ENCODE measurements around the gene PKD1. TPM values are rescaled to one million over a fixed set of nuclear protein-coding genes. Genes with fewer than 3 reads are reported as not detected.

The PKD1 gene
- polyA plus RNA-seq, 1 donor from 2014 or later: 176 TPM

DNA sequence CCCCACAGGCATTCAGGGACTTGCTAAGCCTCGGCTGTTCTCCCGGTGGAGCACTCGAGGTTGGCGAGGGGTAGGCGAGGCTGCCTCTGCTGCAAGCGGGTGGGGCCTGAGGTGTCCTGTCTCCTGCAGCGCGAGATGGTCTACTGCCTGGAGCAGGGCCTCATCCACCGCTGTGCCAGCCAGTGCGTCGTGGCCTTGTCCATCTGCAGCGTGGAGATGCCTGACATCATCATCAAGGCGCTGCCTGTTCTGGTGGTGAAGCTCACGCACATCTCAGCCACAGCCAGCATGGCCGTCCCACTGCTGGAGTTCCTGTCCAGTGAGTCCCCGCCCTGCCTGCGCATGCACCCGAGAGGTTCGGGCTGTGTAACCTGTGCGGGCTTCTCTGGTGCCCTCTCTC, 61.6 kb downstream of the PKD1 start:
- no peaks in the 10 kb centered on the region for H4K20me1 ChIP-seq (ENCODE audit: insufficient read depth)
- TF ChIP-seq EP300 (conservative IDR thresholded peaks at IDR 0.05; ENCODE audit: poor library complexity, severe bottlenecking) (no peak), POLR2AphosphoS5 (IDR thresholded peaks at IDR 0.05) (no peak), EZH2 (IDR thresholded peaks at IDR 0.05; ENCODE audit: borderline replicate concordance, insufficient read depth, low read length, poor library complexity, severe bottlenecking) (no peak), SMC3 (conservative IDR thresholded peaks at IDR 0.05; ENCODE audit: poor library complexity) (no peak)
- TF ChIP-seq, protein P1, sequence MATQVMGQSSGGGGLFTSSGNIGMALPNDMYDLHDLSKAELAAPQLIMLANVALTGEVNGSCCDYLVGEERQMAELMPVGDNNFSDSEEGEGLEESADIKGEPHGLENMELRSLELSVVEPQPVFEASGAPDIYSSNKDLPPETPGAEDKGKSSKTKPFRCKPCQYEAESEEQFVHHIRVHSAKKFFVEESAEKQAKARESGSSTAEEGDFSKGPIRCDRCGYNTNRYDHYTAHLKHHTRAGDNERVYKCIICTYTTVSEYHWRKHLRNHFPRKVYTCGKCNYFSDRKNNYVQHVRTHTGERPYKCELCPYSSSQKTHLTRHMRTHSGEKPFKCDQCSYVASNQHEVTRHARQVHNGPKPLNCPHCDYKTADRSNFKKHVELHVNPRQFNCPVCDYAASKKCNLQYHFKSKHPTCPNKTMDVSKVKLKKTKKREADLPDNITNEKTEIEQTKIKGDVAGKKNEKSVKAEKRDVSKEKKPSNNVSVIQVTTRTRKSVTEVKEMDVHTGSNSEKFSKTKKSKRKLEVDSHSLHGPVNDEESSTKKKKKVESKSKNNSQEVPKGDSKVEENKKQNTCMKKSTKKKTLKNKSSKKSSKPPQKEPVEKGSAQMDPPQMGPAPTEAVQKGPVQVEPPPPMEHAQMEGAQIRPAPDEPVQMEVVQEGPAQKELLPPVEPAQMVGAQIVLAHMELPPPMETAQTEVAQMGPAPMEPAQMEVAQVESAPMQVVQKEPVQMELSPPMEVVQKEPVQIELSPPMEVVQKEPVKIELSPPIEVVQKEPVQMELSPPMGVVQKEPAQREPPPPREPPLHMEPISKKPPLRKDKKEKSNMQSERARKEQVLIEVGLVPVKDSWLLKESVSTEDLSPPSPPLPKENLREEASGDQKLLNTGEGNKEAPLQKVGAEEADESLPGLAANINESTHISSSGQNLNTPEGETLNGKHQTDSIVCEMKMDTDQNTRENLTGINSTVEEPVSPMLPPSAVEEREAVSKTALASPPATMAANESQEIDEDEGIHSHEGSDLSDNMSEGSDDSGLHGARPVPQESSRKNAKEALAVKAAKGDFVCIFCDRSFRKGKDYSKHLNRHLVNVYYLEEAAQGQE (IDR thresholded peaks at IDR 0.05; ENCODE audit: borderline replicate concordance): no peak

DNA sequence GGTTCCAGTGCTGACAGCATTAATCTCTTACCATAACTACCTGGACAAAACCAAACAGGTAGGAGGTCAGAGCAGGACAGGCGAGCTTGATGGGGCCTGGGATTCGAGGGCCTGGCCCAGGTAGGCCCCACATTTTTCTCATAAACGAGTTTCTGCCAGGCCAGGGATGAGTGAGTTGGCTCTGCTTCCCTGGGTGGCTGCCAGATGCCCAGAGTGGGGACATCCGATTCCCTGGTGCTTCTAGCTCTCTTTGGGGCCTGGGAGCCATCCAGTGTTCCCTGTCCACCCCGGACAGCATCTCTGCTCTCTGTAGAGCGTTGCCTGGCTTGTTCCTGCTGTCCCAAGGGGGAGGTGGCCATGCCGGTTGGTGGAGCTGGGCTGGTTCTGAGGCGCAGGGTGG, 62.8 kb downstream of the PKD1 start:
- Histone ChIP-seq H4K20me1 (ENCODE audit: insufficient read depth) (no peaks in the 10 kb centered on the region), H3K36me3 (ENCODE audit: insufficient read depth, low read length) (no peaks in the 10 kb centered on the region), H3K4me3 (ENCODE audit: low read length) (no peak overlapping the region), H3K9me3 (ENCODE audit: low read length) (no peaks in the 10 kb centered on the region), H3K27ac (ENCODE audit: low read length) (no peak overlapping the region), H3K27me3 (ENCODE audit: insufficient read depth, low read depth, low read length) (no peaks in the 10 kb centered on the region), H3K4me2 (ENCODE audit: low read length) (no peak overlapping the region), H2AFZ (ENCODE audit: low read depth, low read length) (no peak overlapping the region), H3K9me2 (ENCODE audit: insufficient read depth, low read length) (no peaks in the 10 kb centered on the region), H3K79me2 (replicated peaks; ENCODE audit: insufficient read depth, low read length) (no peaks in the 10 kb centered on the region), H3F3A (ENCODE audit: insufficient read depth, low read length, poor library complexity, severe bottlenecking) (no peaks in the 10 kb centered on the region), H3K9ac (ENCODE audit: low read length) (no peak overlapping the region)
- no peak for TF ChIP-seq POLR2AphosphoS5 (IDR thresholded peaks at IDR 0.05)
- TF ChIP-seq, protein P1 (IDR thresholded peaks at IDR 0.05; ENCODE audit: borderline replicate concordance): no peak
- no peak for TF ChIP-seq TAF1 (IDR thresholded peaks at IDR 0.05; ENCODE audit: low read depth)
- no peak for TF ChIP-seq EZH2 (IDR thresholded peaks at IDR 0.05; ENCODE audit: borderline replicate concordance, insufficient read depth, low read length, poor library complexity, severe bottlenecking)
- TF ChIP-seq RAD21 (conservative IDR thresholded peaks at IDR 0.05): no peak
- TF ChIP-seq, protein P2, sequence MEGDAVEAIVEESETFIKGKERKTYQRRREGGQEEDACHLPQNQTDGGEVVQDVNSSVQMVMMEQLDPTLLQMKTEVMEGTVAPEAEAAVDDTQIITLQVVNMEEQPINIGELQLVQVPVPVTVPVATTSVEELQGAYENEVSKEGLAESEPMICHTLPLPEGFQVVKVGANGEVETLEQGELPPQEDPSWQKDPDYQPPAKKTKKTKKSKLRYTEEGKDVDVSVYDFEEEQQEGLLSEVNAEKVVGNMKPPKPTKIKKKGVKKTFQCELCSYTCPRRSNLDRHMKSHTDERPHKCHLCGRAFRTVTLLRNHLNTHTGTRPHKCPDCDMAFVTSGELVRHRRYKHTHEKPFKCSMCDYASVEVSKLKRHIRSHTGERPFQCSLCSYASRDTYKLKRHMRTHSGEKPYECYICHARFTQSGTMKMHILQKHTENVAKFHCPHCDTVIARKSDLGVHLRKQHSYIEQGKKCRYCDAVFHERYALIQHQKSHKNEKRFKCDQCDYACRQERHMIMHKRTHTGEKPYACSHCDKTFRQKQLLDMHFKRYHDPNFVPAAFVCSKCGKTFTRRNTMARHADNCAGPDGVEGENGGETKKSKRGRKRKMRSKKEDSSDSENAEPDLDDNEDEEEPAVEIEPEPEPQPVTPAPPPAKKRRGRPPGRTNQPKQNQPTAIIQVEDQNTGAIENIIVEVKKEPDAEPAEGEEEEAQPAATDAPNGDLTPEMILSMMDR (IDR thresholded peaks at IDR 0.05; ENCODE audit: poor library complexity, severe bottlenecking): no peak
- no peak for TF ChIP-seq EP300 (conservative IDR thresholded peaks at IDR 0.05; ENCODE audit: poor library complexity, severe bottlenecking)
- no peak for TF ChIP-seq SMC3 (conservative IDR thresholded peaks at IDR 0.05; ENCODE audit: poor library complexity)
- TF ChIP-seq MXI1 (conservative IDR thresholded peaks at IDR 0.05; ENCODE audit: poor library complexity, severe bottlenecking): no peak

More for the DNA sequence above, 61.6 kb downstream of the PKD1 start:
- H3K27me3 ChIP-seq (ENCODE audit: insufficient read depth, low read depth, low read length): no peaks in the 10 kb centered on the region
- H3F3A ChIP-seq (ENCODE audit: insufficient read depth, low read length, poor library complexity, severe bottlenecking): no peaks in the 10 kb centered on the region
- no peak overlapping the region for H3K27ac ChIP-seq (ENCODE audit: low read length)
- H3K4me2 ChIP-seq (ENCODE audit: low read length): no peak overlapping the region
- H3K4me3 ChIP-seq (ENCODE audit: low read length): no peak overlapping the region
- H3K9me2 ChIP-seq (ENCODE audit: insufficient read depth, low read length): no peaks in the 10 kb centered on the region
- no peak overlapping the region for H3K9ac ChIP-seq (ENCODE audit: low read length)
- no peaks in the 10 kb centered on the region for H3K9me3 ChIP-seq (ENCODE audit: low read length)
- H3K79me2 ChIP-seq (replicated peaks; ENCODE audit: insufficient read depth, low read length): no peaks in the 10 kb centered on the region
- no peak overlapping the region for H2AFZ ChIP-seq (ENCODE audit: low read depth, low read length)
- no peaks in the 10 kb centered on the region for H3K36me3 ChIP-seq (ENCODE audit: insufficient read depth, low read length)

Measured in neural cell (in vitro differentiated cells).